Fibroblast of pulmonary artery (primary cell): ENCODE data around the gene WFDC8.

Experiments
- DNase-seq: peaks from one replicate; pipeline ENCODE4 v3.0.0-alpha.2; 2010; ENCODE audit warnings: low read depth
- H3K4me3 ChIP-seq: replicated peaks from 2 replicates; pipeline ENCODE4 v1.5.1; 2011; ENCODE audit warnings: low read depth, mild to moderate bottlenecking, control low read depth, low read length, moderate library complexity
- TF ChIP-seq, protein P1 (sequence below): IDR thresholded peaks from 2 replicates; pipeline ENCODE4 v1.5.1; 2011; ENCODE audit warnings: mild to moderate bottlenecking, control low read depth, low read length, inconsistent platforms; ENCODE audit errors: missing control alignments

WFDC8 gene

DNA sequence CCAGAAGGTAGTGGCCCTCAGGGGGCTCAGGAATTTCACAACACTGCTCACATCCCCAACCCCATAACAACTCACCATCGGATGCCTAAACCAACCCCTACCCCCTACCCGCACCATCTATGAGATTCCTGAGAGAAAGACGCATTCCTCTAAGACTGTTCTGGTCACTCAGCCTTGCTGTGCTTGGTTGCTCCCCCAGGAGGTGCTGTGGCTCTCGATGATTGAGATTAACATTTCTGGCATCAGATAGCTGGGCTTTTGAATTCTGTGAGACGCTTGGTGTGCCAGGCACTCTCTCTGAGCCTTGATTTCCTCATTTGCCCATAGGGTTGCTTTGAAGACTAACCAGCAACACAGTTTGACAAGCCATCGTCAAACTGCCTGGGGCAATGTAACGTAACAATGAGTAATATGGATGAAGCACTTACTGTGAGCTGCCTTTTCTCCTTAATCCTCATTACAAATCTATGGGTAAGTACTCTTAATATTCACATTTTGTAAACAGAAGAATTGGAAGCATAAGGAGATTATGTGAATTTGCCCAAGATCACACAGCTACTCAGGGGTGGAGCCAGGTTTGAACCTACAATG is 40.8 kb downstream of the WFDC8 start:
- H3K4me3 ChIP-seq: no peak overlapping the region
- TF ChIP-seq, protein P1, sequence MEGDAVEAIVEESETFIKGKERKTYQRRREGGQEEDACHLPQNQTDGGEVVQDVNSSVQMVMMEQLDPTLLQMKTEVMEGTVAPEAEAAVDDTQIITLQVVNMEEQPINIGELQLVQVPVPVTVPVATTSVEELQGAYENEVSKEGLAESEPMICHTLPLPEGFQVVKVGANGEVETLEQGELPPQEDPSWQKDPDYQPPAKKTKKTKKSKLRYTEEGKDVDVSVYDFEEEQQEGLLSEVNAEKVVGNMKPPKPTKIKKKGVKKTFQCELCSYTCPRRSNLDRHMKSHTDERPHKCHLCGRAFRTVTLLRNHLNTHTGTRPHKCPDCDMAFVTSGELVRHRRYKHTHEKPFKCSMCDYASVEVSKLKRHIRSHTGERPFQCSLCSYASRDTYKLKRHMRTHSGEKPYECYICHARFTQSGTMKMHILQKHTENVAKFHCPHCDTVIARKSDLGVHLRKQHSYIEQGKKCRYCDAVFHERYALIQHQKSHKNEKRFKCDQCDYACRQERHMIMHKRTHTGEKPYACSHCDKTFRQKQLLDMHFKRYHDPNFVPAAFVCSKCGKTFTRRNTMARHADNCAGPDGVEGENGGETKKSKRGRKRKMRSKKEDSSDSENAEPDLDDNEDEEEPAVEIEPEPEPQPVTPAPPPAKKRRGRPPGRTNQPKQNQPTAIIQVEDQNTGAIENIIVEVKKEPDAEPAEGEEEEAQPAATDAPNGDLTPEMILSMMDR: no peak
- no peak for DNase-seq

DNA sequence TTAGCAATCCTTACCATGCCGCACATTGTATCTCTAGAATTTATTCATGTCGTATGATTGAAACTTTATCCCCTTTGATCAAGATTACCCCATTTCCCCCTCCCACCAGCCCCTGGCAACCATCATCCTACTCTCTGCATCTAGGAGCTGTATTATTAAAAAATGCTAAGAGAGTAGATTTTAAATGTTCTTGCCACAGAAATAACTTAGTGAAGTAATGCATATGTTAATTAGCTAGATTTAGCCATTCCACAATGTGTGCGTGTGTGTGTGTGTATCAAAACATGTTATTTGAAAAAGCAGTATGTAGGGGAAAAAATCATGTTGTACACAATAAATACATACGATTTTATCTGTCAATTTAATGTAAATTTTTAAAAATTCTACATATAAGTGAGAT is 51.8 kb downstream of the WFDC8 start:
- H3K4me3 ChIP-seq: no peak overlapping the region
- DNase-seq: no peak
- TF ChIP-seq, protein P1: no peak

DNA sequence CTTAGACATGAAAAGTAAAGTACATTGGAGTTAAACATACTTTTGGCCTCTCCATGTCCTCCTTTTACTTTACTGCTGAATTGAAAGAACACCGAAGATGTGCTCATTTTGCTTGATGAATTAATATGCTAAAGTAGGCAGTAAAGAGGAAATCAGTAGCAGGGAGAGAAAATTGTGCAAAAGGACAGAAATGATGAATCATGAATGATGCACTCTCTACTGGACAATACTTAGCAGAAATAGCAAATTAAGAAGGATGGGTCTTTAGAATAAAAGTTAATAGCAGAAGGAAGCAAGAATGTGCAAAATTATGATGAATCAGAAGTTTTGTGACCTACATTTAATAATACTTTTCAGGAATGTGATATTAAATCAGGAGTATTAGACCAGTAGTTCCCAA is 55.3 kb downstream of the WFDC8 start:
- TF ChIP-seq, protein P1: no peak
- DNase-seq: no peak
- no peak overlapping the region for H3K4me3 ChIP-seq

DNA sequence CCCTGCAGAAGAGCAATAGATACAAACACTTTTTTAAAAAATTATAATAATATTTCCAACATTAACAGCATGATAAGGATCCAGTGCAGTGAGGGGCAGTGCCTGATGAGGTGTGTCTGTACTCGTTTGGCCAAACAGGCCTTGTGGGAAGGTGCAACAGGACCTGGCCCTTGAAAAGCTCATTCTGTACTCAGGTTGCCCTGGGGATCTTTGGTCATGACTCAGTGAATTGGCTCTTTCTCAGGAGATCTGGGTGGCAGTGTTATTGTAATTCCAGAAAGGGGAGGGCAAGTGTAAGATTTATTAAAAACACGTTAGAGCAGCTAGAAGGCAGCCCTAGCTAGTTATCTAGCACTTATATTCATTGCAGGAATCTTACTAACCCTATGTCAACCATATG is 60.8 kb downstream of the WFDC8 start:
- no peak for DNase-seq
- TF ChIP-seq, protein P1: no peak
- H3K4me3 ChIP-seq: no peak overlapping the region

DNA sequence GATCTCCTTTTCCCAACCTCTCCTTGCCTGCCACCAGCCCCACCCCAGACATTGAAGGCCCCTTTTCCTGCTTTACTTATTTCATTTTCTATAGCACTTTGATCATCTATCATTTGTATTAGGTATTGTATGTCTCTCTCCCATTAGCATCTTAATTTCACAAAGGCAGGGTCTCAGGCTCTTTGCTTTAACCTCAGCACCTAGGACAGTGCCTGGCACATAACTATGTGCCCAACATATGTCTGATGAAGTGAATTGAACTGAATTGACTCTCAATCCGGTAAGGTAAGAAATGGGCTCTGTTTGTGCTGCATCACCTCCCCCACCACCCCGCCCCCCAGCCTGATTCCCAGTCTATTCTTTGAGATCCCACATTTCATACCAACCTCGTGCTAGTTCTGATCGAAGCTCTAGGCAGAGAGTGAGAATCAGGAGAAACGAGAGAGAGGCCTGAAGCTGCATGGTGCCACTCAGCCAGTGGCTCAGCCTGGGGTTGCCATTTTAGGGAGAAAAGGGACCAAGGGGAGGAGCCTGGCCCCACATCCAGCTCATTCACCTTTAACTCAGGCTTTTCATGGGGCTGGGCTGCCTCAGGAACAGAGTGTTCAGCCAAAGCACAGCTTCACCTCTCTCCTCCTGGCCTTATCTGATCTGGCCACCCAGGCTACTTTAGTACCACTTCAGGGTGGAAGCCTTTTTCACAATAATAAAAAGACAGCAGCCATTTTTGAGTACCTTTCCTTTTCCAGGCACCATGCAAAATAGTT is 63.8 kb downstream of the WFDC8 start, which contains the start of gene SPINT3:
SPINT3 (minus strand) TSS at position 476 of the 767 bp plus-strand sequence; CDS start at position 462, 14 bp downstream.
- no peak within 1 kb of the TSS for H3K4me3 ChIP-seq
- TF ChIP-seq, protein P1: no peak
- DNase-seq: no peak

DNA sequence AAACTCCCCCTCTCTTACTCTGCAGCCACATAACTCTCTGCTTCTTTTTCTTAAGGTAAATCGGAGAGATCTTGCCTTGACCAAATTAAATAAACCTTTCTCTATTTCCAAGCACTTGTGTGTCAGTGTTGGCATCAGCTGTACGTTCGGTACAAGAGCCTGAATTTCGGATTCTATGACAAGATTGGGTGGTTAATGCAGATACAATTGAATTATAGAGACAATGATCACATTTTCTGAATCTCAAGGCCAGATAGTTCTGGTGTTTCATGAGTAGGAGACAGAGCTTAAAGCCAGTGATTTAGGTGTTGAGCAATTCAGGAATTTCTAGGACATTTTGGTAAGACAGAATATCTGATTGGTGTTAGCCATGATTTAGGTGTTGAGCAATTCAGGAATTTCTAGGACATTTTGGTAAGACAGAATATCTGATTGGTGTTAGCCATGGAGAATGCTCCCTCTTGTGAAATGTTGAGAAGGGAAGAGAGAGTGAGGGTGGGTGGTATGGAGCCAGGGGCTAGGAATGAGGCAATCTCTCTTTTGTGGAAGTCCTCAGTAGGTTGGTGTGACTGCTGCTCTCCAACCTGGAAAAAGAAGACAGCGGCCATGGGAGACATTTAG is 68.7 kb downstream of the WFDC8 start:
- peak; percentile 25 for DNase-seq
- TF ChIP-seq, protein P1: no peak
- no peak overlapping the region for H3K4me3 ChIP-seq
